SU-DHL-6 (cell line): ENCODE results near the gene RASSF5.

Experiments
- H2AFZ ChIP-seq: fragments of 200-600 bp; sonication (generic); 2 replicates; pipeline ENCODE4 v1.6.1; 2014; ENCODE audit warnings: low read depth, mild to moderate bottlenecking, moderate library complexity, mixed read lengths, antibody characterized with exemption, low read length; ENCODE audit not compliant: severe bottlenecking
- H3F3A ChIP-seq: fragments of 200-600 bp; shearing (Covaris generic); 2 replicates; pipeline ENCODE4 v1.6.0; 2016; ENCODE audit warnings: antibody characterized with exemption, mild to moderate bottlenecking; ENCODE audit not compliant: insufficient read depth
- H3K27ac ChIP-seq: fragments of 200-600 bp; sonication (generic); 2 replicates; pipeline ENCODE4 v1.5.1; 2016; ENCODE audit warnings: low read depth, mild to moderate bottlenecking, low read length, moderate library complexity, mixed read lengths
- H3K27me3 ChIP-seq: fragments of 200-600 bp; sonication (generic), shearing (Covaris generic); 2 replicates; pipeline ENCODE4 v1.6.0; 2014; ENCODE audit warnings: mild to moderate bottlenecking, low read length
- H3K36me3 ChIP-seq: fragments of 200-600 bp; sonication (generic); 2 replicates; pipeline ENCODE4 v1.6.1; 2014; ENCODE audit warnings: mild to moderate bottlenecking, low read length, mixed read lengths
- H3K4me2 ChIP-seq: fragments of 300-600, 200-600 bp; shearing (Covaris generic), sonication (generic); 2 replicates; pipeline ENCODE4 v1.6.0; 2014; ENCODE audit warnings: low read length, low read depth, mild to moderate bottlenecking; ENCODE audit not compliant: poor library complexity, severe bottlenecking
- H3K4me3 ChIP-seq: fragments of 200-600 bp; sonication (generic); 2 replicates; pipeline ENCODE4 v1.5.1; 2014; ENCODE audit warnings: antibody characterized with exemption, low read length, mild to moderate bottlenecking, mixed read lengths; ENCODE audit not compliant: insufficient read depth, poor library complexity, severe bottlenecking
- H3K79me2 ChIP-seq: fragments of 200-600 bp; sonication (generic); 2 replicates; pipeline ENCODE4 v1.6.1; 2014; ENCODE audit warnings: mild to moderate bottlenecking, low read length, moderate library complexity; ENCODE audit not compliant: insufficient read depth
- H3K9ac ChIP-seq: fragments of 200-600 bp; sonication (generic); 2 replicates; pipeline ENCODE4 v1.7.0; 2014; ENCODE audit warnings: mild to moderate bottlenecking, low read length
- H3K9me2 ChIP-seq: fragments of 200-600 bp; sonication (generic); replicated peaks from 2 replicates; pipeline ENCODE4 v1.6.1; 2014; ENCODE audit warnings: low read length; ENCODE audit not compliant: insufficient read depth
- H3K9me3 ChIP-seq: fragments of 200-600 bp; sonication (generic); 2 replicates; pipeline ENCODE4 v1.6.1; 2014; ENCODE audit warnings: low read length, mixed read lengths; ENCODE audit not compliant: insufficient read depth
- H4K20me1 ChIP-seq: fragments of 200-600 bp; sonication (generic); 2 replicates; pipeline ENCODE4 v1.6.1; 2014; ENCODE audit warnings: low read depth, mild to moderate bottlenecking, antibody characterized with exemption, low read length, moderate library complexity, mixed read lengths
- EZH2phosphoT487 ChIP-seq: fragments of 200-600 bp; sonication (generic), shearing (Covaris generic); conservative IDR thresholded peaks from 2 replicates; pipeline ENCODE4 v1.6.1; 2018; ENCODE audit warnings: mild to moderate bottlenecking, antibody characterized with exemption, low read length, moderate library complexity, mixed read lengths
- TF ChIP-seq, protein P1 (sequence below): fragments of 200-600 bp; sonication (generic); IDR thresholded peaks from one replicate; pipeline ENCODE4 v1.5.1; 2017; ENCODE audit warnings: antibody characterized with exemption, mild to moderate bottlenecking, low read length, moderate library complexity; ENCODE audit not compliant: insufficient read depth, poor library complexity, severe bottlenecking

The RASSF5 gene

DNA sequence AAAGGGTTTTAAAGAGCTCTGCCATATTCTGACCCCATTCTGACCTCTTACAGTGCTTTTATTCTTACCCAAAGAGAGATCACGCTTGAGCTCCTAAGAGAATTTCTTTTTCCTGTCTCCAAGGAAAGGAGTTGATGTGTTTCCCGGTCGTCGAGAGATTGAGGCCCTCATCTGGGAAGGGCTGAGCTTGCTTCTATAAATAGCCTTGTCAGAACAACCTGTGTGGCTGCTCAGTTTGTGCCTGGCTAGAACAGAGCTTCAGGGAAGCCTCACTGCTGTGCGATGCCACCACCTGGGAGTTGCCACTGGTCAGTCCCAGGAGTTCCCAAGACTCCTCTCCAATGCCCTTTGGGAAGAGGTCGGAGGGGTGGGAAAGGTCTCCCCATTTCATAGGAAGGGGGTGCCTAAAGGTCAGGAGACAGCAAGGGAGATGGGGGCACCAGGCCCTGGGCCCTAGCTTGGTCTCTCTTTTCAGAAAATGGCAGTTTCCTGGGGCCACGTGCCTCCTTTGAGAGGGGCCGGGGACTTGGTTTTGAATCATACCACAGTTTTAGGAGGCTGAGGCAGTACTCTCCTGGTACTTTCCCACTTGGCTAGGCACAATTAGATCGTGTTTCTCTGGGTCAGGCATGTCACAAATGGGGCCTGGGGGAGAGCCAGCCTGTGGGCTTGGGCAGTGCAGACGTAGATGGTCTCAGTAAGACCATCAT is 52.8 kb downstream of the RASSF5 start:
- peaks cover 4% of the 10 kb centered on the region; the same call in 1 of the 2 replicates for H3K36me3 ChIP-seq
- H4K20me1 ChIP-seq = no peaks in the 10 kb centered on the region
- H3F3A ChIP-seq = peaks cover 22% of the 10 kb centered on the region
- H2AFZ ChIP-seq = no peak overlapping the region
- H3K79me2 ChIP-seq = peaks cover 51% of the 10 kb centered on the region
- H3K9me3 ChIP-seq = no peaks in the 10 kb centered on the region
- H3K27me3 ChIP-seq = no peaks in the 10 kb centered on the region
- no peaks in the 10 kb centered on the region for H3K9me2 ChIP-seq
- peak overlapping the region; percentile 92 for H3K4me2 ChIP-seq
- H3K27ac ChIP-seq = peak overlapping the region; percentile 91
- TF ChIP-seq, protein P1, sequence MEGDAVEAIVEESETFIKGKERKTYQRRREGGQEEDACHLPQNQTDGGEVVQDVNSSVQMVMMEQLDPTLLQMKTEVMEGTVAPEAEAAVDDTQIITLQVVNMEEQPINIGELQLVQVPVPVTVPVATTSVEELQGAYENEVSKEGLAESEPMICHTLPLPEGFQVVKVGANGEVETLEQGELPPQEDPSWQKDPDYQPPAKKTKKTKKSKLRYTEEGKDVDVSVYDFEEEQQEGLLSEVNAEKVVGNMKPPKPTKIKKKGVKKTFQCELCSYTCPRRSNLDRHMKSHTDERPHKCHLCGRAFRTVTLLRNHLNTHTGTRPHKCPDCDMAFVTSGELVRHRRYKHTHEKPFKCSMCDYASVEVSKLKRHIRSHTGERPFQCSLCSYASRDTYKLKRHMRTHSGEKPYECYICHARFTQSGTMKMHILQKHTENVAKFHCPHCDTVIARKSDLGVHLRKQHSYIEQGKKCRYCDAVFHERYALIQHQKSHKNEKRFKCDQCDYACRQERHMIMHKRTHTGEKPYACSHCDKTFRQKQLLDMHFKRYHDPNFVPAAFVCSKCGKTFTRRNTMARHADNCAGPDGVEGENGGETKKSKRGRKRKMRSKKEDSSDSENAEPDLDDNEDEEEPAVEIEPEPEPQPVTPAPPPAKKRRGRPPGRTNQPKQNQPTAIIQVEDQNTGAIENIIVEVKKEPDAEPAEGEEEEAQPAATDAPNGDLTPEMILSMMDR = no peak
- no peak for TF ChIP-seq EZH2phosphoT487
- H3K9ac ChIP-seq = peak overlapping the region; percentile 90
- H3K4me3 ChIP-seq = peak overlapping the region; percentile 70

DNA sequence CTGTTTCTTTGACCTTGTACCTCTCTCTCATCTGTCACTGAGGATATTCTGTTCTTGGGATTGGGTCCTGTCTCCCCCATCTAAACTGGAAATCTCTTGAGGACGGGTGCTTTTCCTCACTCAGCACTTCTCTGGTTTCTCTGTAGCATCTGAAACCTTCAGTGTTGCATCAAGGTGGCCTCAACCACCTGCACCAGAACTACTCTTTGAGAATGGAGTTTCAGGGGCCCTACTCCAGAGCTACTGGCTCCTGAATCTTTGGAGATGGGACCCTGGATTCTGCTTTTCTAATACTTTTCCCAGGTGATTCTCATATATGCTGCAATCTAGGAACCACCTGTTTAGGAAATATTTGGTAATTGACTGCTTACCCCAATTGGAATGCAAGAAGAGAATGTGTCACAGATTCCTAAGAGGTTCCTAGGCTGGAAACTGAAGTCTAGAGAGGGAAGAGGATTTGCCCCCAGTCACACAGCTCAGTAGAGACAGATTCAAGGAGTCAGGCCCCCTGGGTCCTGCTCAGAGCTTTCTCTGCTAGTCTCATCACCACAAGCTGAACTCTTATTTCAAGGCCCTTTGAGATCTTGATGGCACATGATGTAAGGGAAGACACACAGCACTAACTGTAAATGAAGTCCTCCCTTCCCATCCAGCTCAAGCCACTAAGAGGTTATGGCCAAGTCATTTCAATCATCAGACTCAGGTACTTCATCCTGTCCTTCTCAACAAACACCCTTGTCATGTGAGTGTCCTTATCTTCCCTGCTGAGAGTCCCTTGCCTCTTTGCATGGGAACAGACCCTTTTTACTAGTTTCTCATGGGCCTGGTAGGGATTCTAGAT is 56.3 kb downstream of the RASSF5 start:
- peak overlapping the region; percentile 71 for H3K27ac ChIP-seq
- TF ChIP-seq, protein P1 = no peak
- TF ChIP-seq EZH2phosphoT487 = no peak
- no peaks in the 10 kb centered on the region for H3K27me3 ChIP-seq
- no peaks in the 10 kb centered on the region for H3K9me2 ChIP-seq
- no peaks in the 10 kb centered on the region for H4K20me1 ChIP-seq
- peak overlapping the region; percentile 47 for H3K9ac ChIP-seq
- peaks cover 10% of the 10 kb centered on the region for H3F3A ChIP-seq
- peak overlapping the region; percentile 41 for H3K4me3 ChIP-seq
- no peak overlapping the region for H2AFZ ChIP-seq
- H3K36me3 ChIP-seq = peaks cover 4% of the 10 kb centered on the region; the same call in 1 of the 2 replicates
- H3K4me2 ChIP-seq = peak overlapping the region; percentile 68
- H3K79me2 ChIP-seq = peaks cover 60% of the 10 kb centered on the region
- no peaks in the 10 kb centered on the region for H3K9me3 ChIP-seq

DNA sequence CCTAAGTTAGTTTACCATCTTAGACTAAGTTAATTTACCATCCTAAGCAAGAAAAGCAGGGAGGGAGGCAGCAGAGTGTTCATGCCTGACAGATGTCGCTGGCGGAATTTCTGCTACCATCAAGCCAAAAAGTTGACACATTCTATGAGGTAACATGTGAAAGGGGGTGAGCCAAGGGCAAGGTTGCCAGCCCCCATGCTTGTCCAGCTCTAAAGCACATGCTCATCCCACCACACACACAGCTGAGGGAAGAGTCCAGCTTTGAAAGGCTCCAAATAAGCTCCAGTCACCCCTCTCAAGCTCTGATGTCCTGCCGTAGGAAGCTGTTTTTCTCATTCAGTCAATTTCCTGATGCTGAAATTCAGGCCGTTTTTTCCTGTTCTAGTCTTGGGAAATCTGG is 58.7 kb downstream of the RASSF5 start:
- no peaks in the 10 kb centered on the region for H4K20me1 ChIP-seq
- TF ChIP-seq, protein P1 = no peak
- H3K27ac ChIP-seq = no peak overlapping the region
- no peaks in the 10 kb centered on the region for H3K9me3 ChIP-seq
- no peak overlapping the region for H2AFZ ChIP-seq
- H3F3A ChIP-seq = no peaks in the 10 kb centered on the region
- H3K4me3 ChIP-seq = no peak overlapping the region
- H3K36me3 ChIP-seq = peaks cover 4% of the 10 kb centered on the region; the same call in 1 of the 2 replicates
- no peaks in the 10 kb centered on the region for H3K9me2 ChIP-seq
- peaks cover 47% of the 10 kb centered on the region for H3K79me2 ChIP-seq
- no peaks in the 10 kb centered on the region for H3K27me3 ChIP-seq
- H3K9ac ChIP-seq = no peak overlapping the region
- H3K4me2 ChIP-seq = no peak overlapping the region
